Dermis microvascular lymphatic vessel endothelial cell (primary cell): ENCODE measurements around the gene LRRC7. TPM values are rescaled to one million over a fixed set of nuclear protein-coding genes. Genes with fewer than 3 reads are reported as not detected.

Experiments
- DNase-seq, 2 donors: peaks; one replicate each; pipeline versions ENCODE4 v3.0.0 to v3.0.0-alpha.2; 2010; ENCODE audit warnings: low read depth in 2 of 2
- total RNA-seq: library from RNA; depleted of rRNA; stranded (reverse); fragments of >200 nt; gene quantifications from 2 replicates; pipeline ENCODE4 v1.2.1, GENCODE V29; 2014

The LRRC7 gene
- total RNA-seq, 1 donor from 2014 or later: 0.13 TPM

DNA sequence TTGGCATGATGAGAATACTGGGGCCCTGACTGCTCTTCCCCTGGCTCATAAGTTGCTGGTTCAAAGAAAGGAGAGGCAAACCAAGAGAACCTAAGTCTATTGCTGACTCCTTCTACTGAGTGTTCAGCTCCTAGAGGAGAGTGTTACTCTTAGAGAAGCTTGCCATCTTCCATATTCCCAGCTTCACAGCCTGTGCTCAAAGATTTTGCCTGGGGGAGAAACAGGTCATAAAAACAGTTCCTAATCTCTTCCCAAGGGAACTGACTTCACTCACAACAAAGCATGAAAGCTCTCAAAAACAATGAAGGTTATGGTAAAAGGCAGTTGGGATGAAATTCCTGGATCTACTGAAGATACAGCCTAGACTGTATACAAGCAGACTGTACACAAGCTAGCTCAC lies 600.6 kb downstream of the LRRC7 start:
- no peak for DNase-seq

DNA sequence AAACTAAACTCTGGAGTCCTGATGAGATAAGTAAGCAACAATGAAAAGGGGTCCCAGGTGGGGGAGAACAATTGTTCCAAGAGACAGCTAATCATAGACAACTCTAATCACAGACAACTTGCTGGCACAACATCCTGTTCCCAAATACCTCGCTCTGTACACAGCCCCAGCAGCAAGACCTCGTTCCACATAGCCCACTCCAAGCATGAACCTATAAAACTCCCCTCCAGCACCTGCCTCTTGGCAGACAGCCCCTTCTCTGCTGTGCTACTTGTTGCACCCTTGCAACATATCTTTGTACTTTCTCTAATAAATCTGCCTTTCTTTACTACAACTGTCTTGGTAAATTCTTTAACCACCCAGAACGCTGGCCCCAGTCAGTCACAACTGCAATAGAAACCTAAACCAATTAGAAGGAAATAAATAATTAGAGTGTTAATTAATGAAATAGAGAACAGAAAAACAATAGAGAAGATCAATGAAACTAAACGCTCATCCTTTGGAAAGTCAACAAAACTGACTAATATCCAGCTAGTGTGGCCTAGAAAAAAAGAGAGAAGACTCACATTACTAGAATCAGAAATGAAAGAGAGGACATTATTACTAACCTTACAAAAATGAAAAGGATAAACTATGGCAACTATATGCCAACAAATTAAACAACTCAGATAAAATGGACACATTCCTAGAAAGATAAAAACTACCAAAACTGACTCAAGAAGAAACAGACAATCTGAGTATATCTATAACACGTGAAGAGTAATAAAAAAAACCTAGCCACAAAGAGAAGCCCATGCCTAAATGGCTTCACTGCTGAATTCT lies 601.5 kb downstream of the LRRC7 start:
- peak in 1 of 2 donors; percentile 1 for DNase-seq

DNA sequence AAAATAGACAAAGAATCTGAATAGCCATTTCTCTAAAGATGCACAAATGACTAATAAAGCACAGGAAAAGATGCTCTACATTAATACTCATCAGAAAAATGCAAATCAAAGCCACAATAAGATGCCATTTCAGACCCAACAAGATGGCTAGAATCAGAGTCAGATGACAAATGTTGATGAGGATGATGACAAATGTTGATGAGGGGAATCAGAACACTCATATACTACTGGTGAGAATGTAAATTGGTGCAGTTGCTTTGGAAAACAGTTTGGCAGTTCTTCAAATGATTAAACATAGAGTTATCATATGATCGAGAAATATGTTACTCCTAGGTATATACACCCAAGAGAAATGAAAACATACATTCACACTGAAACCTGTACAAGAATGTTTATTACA lies 603.8 kb downstream of the LRRC7 start:
- no peak for DNase-seq
